Measurements from ENCODE around the gene FBXO24. TPM values are rescaled to one million over a fixed set of nuclear protein-coding genes. Genes with fewer than 3 reads are reported as not detected.

FBXO24 gene
- total RNA-seq, 3 donors from 2014 or later (not counting 1 experiment from before 2014, with no cell fraction given) = 0.45 to 0.94 (median 0.88) TPM

DNA sequence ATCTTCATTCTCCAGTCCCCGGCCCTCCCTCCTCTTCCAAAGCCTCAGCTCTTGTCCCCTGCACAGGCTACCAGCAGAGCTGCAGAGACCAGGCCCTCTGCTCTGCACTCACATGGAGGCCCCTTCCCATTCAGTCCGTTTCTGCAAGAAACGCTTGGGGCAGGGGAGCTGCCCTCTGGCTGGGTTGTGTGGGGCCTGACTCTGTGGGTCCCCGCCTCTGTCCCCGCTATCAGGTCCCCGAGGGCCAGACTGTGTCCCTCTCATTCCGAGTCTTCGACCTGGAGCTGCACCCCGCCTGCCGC, 17.5 kb downstream of the FBXO24 start:
- H3K4me1 ChIP-seq (ENCODE audit: control insufficient read depth, insufficient read depth, low read length) = peaks cover 30% of the 10 kb centered on the region
- Mint-ChIP-seq H3K4me3 (peak overlapping the region; percentile 94), H3K4me1 (peaks cover 16 to 23% of the 10 kb centered on the region in 2 donors), H3K27ac (peak overlapping the region; percentile 89 to 94), H3K36me3 (no peaks in the 10 kb centered on the region), H3K9me3 (no peaks in the 10 kb centered on the region), H3K27me3 (ENCODE audit: low read depth in 2 of 2) (no peaks in the 10 kb centered on the region)
- intact Hi-C loops (cut with micrococcal nuclease) = loop anchor here (1.0 to 5.0 kb wide), 3 partner anchors 9 to 89 kb away; partner anchors contain the start of genes FBXO24, GIGYF1, LRCH4 and MOSPD3
- peak overlapping the region; percentile 53 for H3K4me3 ChIP-seq (ENCODE audit: low read length)
- no peaks in the 10 kb centered on the region for H3K9me3 ChIP-seq (ENCODE audit: control insufficient read depth, insufficient read depth, low read length)
- DNase-seq (no peak), ATAC-seq (peak in 2 of 3 donors; percentile 7 to 8)
- no peaks in the 10 kb centered on the region for H3K27me3 ChIP-seq (ENCODE audit: control insufficient read depth, insufficient read depth, low read length)
- TF ChIP-seq, protein P1, sequence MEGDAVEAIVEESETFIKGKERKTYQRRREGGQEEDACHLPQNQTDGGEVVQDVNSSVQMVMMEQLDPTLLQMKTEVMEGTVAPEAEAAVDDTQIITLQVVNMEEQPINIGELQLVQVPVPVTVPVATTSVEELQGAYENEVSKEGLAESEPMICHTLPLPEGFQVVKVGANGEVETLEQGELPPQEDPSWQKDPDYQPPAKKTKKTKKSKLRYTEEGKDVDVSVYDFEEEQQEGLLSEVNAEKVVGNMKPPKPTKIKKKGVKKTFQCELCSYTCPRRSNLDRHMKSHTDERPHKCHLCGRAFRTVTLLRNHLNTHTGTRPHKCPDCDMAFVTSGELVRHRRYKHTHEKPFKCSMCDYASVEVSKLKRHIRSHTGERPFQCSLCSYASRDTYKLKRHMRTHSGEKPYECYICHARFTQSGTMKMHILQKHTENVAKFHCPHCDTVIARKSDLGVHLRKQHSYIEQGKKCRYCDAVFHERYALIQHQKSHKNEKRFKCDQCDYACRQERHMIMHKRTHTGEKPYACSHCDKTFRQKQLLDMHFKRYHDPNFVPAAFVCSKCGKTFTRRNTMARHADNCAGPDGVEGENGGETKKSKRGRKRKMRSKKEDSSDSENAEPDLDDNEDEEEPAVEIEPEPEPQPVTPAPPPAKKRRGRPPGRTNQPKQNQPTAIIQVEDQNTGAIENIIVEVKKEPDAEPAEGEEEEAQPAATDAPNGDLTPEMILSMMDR (IDR thresholded peaks at IDR 0.05) = no peak
- WGBS (ENCODE audit: insufficient coverage) = 20% methylated on average over 10 of the region's 10 CpGs
- no peaks in the 10 kb centered on the region for H3K36me3 ChIP-seq (ENCODE audit: control insufficient read depth, insufficient read depth, low read length)
- H3K27ac ChIP-seq (ENCODE audit: low read length) = peak overlapping the region; percentile 86

DNA sequence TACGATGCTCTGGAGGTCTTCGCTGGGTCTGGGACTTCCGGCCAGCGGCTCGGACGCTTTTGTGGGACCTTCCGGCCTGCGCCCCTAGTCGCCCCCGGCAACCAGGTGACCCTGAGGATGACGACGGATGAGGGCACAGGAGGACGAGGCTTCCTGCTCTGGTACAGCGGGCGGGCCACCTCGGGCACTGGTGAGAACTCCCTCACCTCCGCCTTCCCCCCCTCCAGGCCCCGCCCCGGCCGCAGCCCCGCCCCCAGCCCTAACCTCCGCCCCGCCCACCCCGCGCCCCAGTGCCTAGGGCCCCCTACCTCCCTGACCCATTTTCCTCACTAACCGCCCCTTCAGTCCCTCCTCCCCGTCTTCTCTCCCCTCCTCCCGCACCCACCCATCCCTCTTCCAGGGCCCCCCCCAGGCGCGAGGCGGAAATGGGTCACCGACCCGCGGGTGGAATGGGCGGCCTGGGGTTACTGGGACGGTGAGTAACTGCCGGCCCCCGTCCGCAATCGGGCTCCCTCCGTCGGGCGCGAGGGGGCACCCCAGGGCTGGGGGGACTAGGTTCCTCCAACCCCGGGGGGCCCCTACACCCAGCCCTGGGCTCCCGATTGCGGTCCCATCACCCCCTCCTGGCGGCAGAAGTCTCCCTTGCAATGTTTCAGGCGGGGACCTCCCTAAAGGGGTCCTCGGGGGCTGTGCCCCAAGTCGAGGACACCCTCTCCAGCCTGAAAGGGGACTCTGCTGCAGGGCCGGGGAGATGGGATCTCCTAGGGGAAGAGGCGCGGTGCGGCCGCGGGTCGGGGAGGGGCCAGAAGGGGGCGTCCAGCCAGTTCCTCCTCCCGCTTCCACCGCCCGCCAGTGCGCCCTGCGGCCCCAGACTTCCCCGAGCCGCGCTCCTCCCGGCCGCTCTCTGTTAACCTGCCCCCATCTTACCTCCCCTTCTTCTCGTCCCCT, 18.2 kb downstream of the FBXO24 start:
- H3K4me1 ChIP-seq (ENCODE audit: control insufficient read depth, insufficient read depth, low read length) = peaks cover 29% of the 10 kb centered on the region
- peak; percentile 77 to 82 (median 78) for ATAC-seq
- peak overlapping the region; percentile 89 to 94 for H3K27ac Mint-ChIP-seq
- H3K27me3 Mint-ChIP-seq (ENCODE audit: low read depth in 2 of 2) = no peaks in the 10 kb centered on the region
- peak overlapping the region; percentile 59 for H3K4me3 ChIP-seq (ENCODE audit: low read length)
- H3K36me3 Mint-ChIP-seq = no peaks in the 10 kb centered on the region
- H3K27me3 ChIP-seq (ENCODE audit: control insufficient read depth, insufficient read depth, low read length) = no peaks in the 10 kb centered on the region
- H3K9me3 Mint-ChIP-seq = no peaks in the 10 kb centered on the region
- under 1% methylated on average over 59 of the region's 70 CpGs for WGBS (ENCODE audit: insufficient coverage)
- H3K36me3 ChIP-seq (ENCODE audit: control insufficient read depth, insufficient read depth, low read length) = no peaks in the 10 kb centered on the region
- peaks cover 16 to 23% of the 10 kb centered on the region in 2 donors for H3K4me1 Mint-ChIP-seq
- peak; percentile 77 to 84 for DNase-seq
- H3K4me3 Mint-ChIP-seq = peak overlapping the region; percentile 94
- H3K27ac ChIP-seq (ENCODE audit: low read length) = peak overlapping the region; percentile 86
- intact Hi-C loops (cut with micrococcal nuclease) = loop anchor here (1.0 to 5.0 kb wide), 3 partner anchors 8 to 88 kb away; partner anchors contain the start of genes FBXO24, GIGYF1, LRCH4 and MOSPD3
- TF ChIP-seq, protein P1 (IDR thresholded peaks at IDR 0.05) = peak; percentile 69
- H3K9me3 ChIP-seq (ENCODE audit: control insufficient read depth, insufficient read depth, low read length) = no peaks in the 10 kb centered on the region

DNA sequence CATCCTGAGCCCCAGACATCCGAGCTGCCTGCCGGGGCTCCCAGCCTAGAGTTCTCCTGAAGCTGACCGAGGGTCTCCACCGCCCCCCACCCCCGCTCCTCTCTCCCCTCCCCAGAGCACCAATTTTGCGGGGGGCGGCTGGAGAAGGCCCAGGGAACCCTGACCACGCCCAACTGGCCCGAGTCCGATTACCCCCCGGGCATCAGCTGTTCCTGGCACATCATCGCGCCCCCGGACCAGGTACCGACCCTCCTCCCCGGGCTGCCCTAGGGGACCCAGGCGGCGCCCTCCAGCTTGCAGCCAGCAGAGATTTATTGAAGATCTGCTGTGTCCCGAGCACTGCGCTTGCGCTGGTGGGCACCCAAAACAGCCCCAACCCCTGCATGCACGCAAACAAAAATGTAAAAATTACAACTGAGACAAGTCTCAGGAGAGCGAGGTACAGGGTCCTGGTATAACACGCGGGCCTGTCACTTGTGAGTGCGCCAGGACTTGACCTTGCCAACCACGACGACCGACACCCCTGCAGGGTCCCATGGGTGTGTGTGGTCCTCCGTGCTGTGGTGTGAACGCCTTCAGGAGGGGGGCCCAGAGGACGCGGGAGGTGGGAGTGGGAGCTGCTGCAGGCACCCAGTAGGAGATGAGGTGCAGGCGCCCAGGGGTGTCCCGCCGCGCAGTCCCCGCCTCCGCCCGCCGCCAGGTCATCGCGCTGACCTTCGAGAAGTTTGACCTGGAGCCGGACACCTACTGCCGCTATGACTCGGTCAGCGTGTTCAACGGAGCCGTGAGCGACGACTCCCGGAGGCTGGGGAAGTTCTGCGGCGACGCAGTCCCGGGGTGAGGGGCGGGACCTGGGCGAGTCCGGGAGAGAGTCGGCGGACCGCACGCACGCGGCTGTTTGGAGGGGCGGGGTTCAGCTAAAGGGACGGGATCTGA, 19.1 kb downstream of the FBXO24 start:
- ATAC-seq (peak in 1 of 3 donors; percentile 2), DNase-seq (peak in 1 of 2 donors; percentile 67)
- Mint-ChIP-seq H3K27me3 (ENCODE audit: low read depth in 2 of 2) (no peaks in the 10 kb centered on the region), H3K4me1 (peaks cover 16 to 23% of the 10 kb centered on the region in 2 donors), H3K4me3 (peak overlapping the region; percentile 94), H3K36me3 (no peaks in the 10 kb centered on the region), H3K27ac (peak overlapping the region in 1 of 2 donors; percentile 94), H3K9me3 (no peaks in the 10 kb centered on the region)
- intact Hi-C loops (cut with micrococcal nuclease) = loop anchor here (1.0 to 5.0 kb wide), 3 partner anchors 7 to 87 kb away; partner anchors contain the start of genes FBXO24, GIGYF1, LRCH4 and MOSPD3
- Histone ChIP-seq H3K27ac (ENCODE audit: low read length) (peak overlapping the region; percentile 59), H3K27me3 (ENCODE audit: control insufficient read depth, insufficient read depth, low read length) (no peaks in the 10 kb centered on the region), H3K4me1 (ENCODE audit: control insufficient read depth, insufficient read depth, low read length) (peaks cover 29% of the 10 kb centered on the region), H3K36me3 (ENCODE audit: control insufficient read depth, insufficient read depth, low read length) (no peaks in the 10 kb centered on the region), H3K4me3 (ENCODE audit: low read length) (peak overlapping the region; percentile 59), H3K9me3 (ENCODE audit: control insufficient read depth, insufficient read depth, low read length) (no peaks in the 10 kb centered on the region)
- WGBS (ENCODE audit: insufficient coverage) = 1% methylated on average over 68 of the region's 68 CpGs
- TF ChIP-seq, protein P1 (IDR thresholded peaks at IDR 0.05) = no peak

Data from natural killer cell (primary cell).